ENCODE data around the gene CRYBA1. TPM values are rescaled to one million over a fixed set of nuclear protein-coding genes. Genes with fewer than 3 reads are reported as not detected.
A peak's percentile ranks its signal among the peaks of the same experiment; 100 is the strongest.

CRYBA1 gene
- total and polyA plus RNA-seq, 7 donors, result not detected

DNA sequence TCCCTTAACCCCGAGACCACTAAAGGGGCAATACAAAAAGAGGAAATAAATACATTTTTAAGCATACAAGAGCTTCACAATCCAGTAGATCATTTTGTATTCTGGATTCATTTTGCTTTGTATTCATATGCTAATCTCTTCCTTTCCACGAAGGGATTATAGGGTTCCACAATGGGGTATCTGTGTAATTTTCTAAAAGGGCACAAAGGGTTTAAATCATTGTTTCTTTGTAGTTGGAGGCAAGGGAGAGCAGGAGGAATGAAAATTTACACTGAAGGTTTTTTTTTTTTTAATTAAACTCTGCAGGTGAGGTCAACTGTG, 47.9 kb downstream of the CRYBA1 start:
- intact Hi-C loops (cut with DNase I), result no loop called here
- DNase-seq, result no peak
- 0 to 2% (median 0%) methylated on average over 2 of the region's 2 CpGs for WGBS, 3 donors

DNA sequence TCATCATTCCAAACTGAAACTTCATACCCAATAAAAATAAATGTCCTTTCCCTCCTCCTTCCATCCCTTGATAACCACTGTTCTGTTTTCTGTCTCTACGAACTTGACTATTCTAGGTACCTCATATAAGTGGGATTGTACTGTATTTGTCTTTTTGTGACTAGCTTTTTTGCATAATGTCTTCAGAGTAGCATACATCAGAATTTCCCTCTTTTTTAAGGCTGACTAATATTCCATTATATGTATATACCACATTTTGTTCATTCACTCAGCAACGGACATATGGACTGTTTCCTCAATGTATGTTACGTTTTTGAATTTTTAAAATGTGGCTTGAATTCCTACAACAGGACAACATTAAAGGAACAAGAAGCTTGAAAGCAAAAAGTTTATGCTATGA, 48.8 kb downstream of the CRYBA1 start:
- Histone ChIP-seq H3K4me1 (peaks cover 15% of the 10 kb centered on the region), H3K36me3 (ENCODE audit: insufficient read depth in 1 of 2, low read depth in 1 of 2) (no peaks in the 10 kb centered on the region), H3K9me3 (no peaks in the 10 kb centered on the region), H3K27me3 (ENCODE audit: insufficient read depth in 3 of 3, low read length in 2 of 3) (no peaks in the 10 kb centered on the region), H3K4me3 (no peak overlapping the region), H3K27ac (no peak overlapping the region)
- DNase-seq (no peak), ATAC-seq (no peak)
- intact Hi-C loops (cut with DNase I), result no loop called here
- 93 to 97% (median 94%) methylated on average over 3 of the region's 3 CpGs for WGBS, 3 donors
- TF ChIP-seq, protein P1, sequence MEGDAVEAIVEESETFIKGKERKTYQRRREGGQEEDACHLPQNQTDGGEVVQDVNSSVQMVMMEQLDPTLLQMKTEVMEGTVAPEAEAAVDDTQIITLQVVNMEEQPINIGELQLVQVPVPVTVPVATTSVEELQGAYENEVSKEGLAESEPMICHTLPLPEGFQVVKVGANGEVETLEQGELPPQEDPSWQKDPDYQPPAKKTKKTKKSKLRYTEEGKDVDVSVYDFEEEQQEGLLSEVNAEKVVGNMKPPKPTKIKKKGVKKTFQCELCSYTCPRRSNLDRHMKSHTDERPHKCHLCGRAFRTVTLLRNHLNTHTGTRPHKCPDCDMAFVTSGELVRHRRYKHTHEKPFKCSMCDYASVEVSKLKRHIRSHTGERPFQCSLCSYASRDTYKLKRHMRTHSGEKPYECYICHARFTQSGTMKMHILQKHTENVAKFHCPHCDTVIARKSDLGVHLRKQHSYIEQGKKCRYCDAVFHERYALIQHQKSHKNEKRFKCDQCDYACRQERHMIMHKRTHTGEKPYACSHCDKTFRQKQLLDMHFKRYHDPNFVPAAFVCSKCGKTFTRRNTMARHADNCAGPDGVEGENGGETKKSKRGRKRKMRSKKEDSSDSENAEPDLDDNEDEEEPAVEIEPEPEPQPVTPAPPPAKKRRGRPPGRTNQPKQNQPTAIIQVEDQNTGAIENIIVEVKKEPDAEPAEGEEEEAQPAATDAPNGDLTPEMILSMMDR (IDR thresholded peaks at IDR 0.05), result no peak

More for the DNA sequence above, 47.9 kb downstream of the CRYBA1 start:
- H3K4me3 ChIP-seq, result peak overlapping the region; percentile 98
- H3K27me3 ChIP-seq (ENCODE audit: insufficient read depth in 3 of 3, low read length in 2 of 3), result no peaks in the 10 kb centered on the region
- no peak for ATAC-seq
- H3K36me3 ChIP-seq (ENCODE audit: insufficient read depth in 1 of 2, low read depth in 1 of 2), result peaks cover 0 to 6% of the 10 kb centered on the region in 2 donors
- peak overlapping the region; percentile 99 for H3K27ac ChIP-seq
- TF ChIP-seq, protein P1 (IDR thresholded peaks at IDR 0.05), result no peak
- H3K9me3 ChIP-seq, result no peaks in the 10 kb centered on the region
- peaks cover 23% of the 10 kb centered on the region for H3K4me1 ChIP-seq

DNA sequence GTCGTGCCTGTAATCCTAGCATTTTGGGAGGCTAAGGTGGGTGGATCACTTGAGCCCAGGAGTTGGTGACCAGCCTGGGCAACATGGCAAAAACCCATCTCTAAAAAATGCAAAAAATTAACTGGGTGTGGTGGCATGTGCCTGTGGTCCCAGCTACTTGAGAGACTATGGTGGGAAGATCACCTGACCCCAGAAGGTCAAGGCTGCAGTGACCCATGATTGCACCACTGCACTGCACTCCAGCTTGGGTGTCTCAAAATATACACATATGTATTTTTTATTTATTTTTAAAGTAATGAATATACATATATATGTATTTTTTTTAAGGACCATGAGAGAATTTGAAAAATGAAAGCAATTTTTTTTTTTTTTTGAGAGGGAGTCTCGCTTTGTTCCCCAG, 52.4 kb downstream of the CRYBA1 start:
- WGBS, 3 donors, result 92 to 94% (median 93%) methylated on average over 2 of the region's 2 CpGs

DNA sequence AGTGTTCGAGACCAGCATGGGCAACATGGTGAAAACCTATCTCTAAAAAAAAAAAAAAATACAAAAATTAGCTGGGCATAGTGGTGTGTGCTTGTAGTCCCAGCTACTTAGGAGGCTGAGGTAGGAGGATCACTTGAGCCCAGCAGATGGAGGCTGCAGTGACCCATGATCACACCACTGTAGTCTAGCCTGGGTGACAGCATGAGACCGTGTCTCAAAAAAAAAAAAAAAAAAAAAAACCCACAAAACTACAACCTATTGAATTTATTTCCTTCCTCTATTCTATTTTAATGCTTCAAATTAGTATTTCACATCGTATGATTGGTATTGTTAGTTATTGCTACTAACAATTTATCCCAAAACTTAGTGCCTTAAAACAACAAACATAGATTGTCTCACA, 56.7 kb downstream of the CRYBA1 start:
- DNase-seq (no peak), ATAC-seq (no peak)
- Histone ChIP-seq H3K4me1 (no peaks in the 10 kb centered on the region), H3K36me3 (ENCODE audit: insufficient read depth in 1 of 2, low read depth in 1 of 2) (no peaks in the 10 kb centered on the region), H3K27me3 (ENCODE audit: insufficient read depth in 3 of 3, low read length in 2 of 3) (no peaks in the 10 kb centered on the region), H3K4me3 (no peak overlapping the region), H3K9me3 (no peaks in the 10 kb centered on the region), H3K27ac (no peak overlapping the region)
- intact Hi-C loops (cut with DNase I), result no loop called here
- TF ChIP-seq, protein P1 (IDR thresholded peaks at IDR 0.05), result no peak
- 73 to 77% (median 74%) methylated on average over 3 of the region's 3 CpGs for WGBS, 3 donors

More for the DNA sequence above, 52.4 kb downstream of the CRYBA1 start:
- no peaks in the 10 kb centered on the region for H3K4me1 ChIP-seq
- H3K36me3 ChIP-seq (ENCODE audit: insufficient read depth in 1 of 2, low read depth in 1 of 2), result no peaks in the 10 kb centered on the region
- intact Hi-C loops (cut with DNase I), result no loop called here
- no peak overlapping the region for H3K4me3 ChIP-seq
- no peaks in the 10 kb centered on the region for H3K27me3 ChIP-seq (ENCODE audit: insufficient read depth in 3 of 3, low read length in 2 of 3)
- H3K9me3 ChIP-seq, result no peaks in the 10 kb centered on the region
- TF ChIP-seq, protein P1 (IDR thresholded peaks at IDR 0.05), result no peak
- no peak overlapping the region for H3K27ac ChIP-seq
- no peak for DNase-seq
- no peak for ATAC-seq

Other genes with a start within 250 kb of the CRYBA1 start
- not detected for gene SEZ6, start 240.8 kb upstream of the CRYBA1 start, total RNA-seq
- under 1 TPM in 1 of 3 donors, not detected in 2; 0.04 TPM for gene SEZ6, start 240.8 kb upstream of the CRYBA1 start, polyA plus RNA-seq
- gene PIPOX, start 203.7 kb upstream of the CRYBA1 start, total RNA-seq, result 1 to 10 TPM in 1 of 4 donors, under 1 TPM in 2, not detected in 1; 0.26 to 1.7 (median 0.91) TPM
- gene PIPOX, start 203.7 kb upstream of the CRYBA1 start, polyA plus RNA-seq, result 1 to 10 TPM in 1 of 3 donors, under 1 TPM in 2; 0.17 to 3.6 (median 0.35) TPM
- 1,000 to 10,000 TPM in 2 of 4 donors, 100 to 1,000 TPM in 2; 770 to 1,274 (median 938) TPM for gene MYO18A, start 66.5 kb upstream of the CRYBA1 start, total RNA-seq
- 100 to 1,000 TPM; 142 to 538 (median 318) TPM for gene MYO18A, start 66.5 kb upstream of the CRYBA1 start, polyA plus RNA-seq
- gene NUFIP2, start 47.3 kb downstream of the CRYBA1 start, total RNA-seq, result 10 to 100 TPM; 31.1 to 50.0 (median 45.4) TPM
- 10 to 100 TPM in 2 of 3 donors, 1 to 10 TPM in 1; 7.3 to 16.5 (median 15.7) TPM for gene NUFIP2, start 47.3 kb downstream of the CRYBA1 start, polyA plus RNA-seq
- gene TAOK1, start 143.5 kb downstream of the CRYBA1 start, total RNA-seq, result 10 to 100 TPM; 42.5 to 49.8 (median 46.5) TPM
- gene TAOK1, start 143.5 kb downstream of the CRYBA1 start, polyA plus RNA-seq, result 10 to 100 TPM in 2 of 3 donors, 1 to 10 TPM in 1; 6.3 to 23.0 (median 11.2) TPM